ENCODE data around the gene MAP3K12. TPM values are rescaled to one million over a fixed set of nuclear protein-coding genes. Genes with fewer than 3 reads are reported as not detected.
A peak's percentile ranks its signal among the peaks of the same experiment; 100 is the strongest.

MAP3K12 gene
- total and polyA plus RNA-seq, 4 donors: 26.4 to 75.6 (median 47.0) TPM

DNA sequence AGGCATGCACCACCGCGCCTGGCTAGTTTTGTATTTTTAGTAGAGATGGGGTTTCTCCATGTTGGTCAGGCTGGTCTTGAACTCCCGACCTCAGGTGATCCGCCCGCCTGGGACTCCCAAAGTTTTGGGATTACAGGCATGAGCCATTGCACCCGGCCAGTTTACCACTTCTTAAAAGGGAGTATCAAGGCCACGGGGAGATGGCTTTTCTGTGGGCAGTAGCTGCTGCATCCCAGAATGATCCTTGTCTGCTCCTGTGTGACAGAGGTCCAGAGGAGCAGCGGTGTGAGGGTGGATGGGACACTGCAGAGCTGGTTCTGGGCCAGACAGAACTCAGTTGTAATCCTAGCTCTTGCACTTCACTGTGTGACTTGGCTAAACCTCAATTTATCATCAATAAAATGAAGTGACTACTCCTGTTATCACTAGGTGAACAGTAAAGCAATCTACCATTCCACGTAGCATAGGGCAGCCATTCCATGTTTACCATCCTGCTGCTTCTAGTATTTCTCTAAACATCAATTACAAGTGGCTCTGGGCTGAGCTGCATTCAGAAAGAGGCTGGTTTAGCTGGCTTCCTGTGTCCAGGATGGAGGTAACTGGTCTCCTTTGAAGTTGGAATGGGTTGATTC is 11.0 kb upstream of the MAP3K12 start:
- Histone ChIP-seq H3K27ac (ENCODE audit: low read depth, low read length) (no peak overlapping the region), H3K4me1 (ENCODE audit: control insufficient read depth, insufficient read depth, low read length) (peaks cover 9% of the 10 kb centered on the region), H3K4me3 (ENCODE audit: low read depth, low read length) (no peak overlapping the region), H3K36me3 (ENCODE audit: control insufficient read depth, insufficient read depth, low read length) (peaks cover 57% of the 10 kb centered on the region), H3K9me3 (ENCODE audit: control insufficient read depth, insufficient read depth, low read length) (no peaks in the 10 kb centered on the region), H3K27me3 (ENCODE audit: control insufficient read depth, insufficient read depth, low read length) (no peaks in the 10 kb centered on the region)
- 97% methylated on average over 8 of the region's 9 CpGs for WGBS (ENCODE audit: insufficient coverage)
- no peak for DNase-seq (ENCODE audit: low read depth in 4 of 6, low spot score in 6 of 6)

DNA sequence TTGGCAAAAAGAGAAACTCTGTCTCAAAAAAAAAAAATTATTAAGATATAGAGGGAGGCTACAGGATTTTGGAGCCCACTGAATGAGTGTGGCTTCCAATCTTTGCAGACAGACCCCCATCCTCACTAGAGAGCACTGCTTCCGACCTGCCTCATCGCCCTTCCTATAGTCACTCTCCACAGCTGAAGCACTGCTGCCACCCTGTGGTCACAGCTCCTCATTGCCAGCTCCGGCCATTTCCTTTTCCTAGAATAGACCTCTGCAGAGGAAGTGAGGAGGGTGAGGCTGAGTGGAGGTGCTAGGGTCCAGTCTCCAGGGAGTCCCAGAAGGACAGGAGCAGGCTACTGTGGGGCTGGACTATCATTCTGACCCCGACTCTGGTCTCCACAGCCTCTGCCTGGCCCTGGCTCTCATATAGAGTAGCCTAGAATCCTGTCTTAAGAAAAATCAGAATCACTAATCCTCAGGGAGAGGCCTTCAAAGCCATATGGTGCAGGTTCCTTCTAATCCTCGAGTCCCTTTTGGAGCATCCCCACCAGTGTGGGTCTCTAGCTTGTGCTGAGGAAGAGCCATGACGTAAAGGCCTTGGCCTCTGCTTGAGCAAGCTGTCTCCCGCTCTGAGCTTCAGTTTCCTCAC is 9.4 kb upstream of the MAP3K12 start:
- peak in 4 of 6 donors; percentile 69 to 96 (median 87) for DNase-seq (ENCODE audit: low read depth in 4 of 6, low spot score in 6 of 6)
- no peaks in the 10 kb centered on the region for H3K27me3 ChIP-seq (ENCODE audit: control insufficient read depth, insufficient read depth, low read length)
- no peaks in the 10 kb centered on the region for H3K9me3 ChIP-seq (ENCODE audit: control insufficient read depth, insufficient read depth, low read length)
- 46% methylated on average over 4 of the region's 7 CpGs for WGBS (ENCODE audit: insufficient coverage)
- peaks cover 66% of the 10 kb centered on the region for H3K36me3 ChIP-seq (ENCODE audit: control insufficient read depth, insufficient read depth, low read length)
- H3K27ac ChIP-seq (ENCODE audit: low read depth, low read length): no peak overlapping the region
- H3K4me3 ChIP-seq (ENCODE audit: low read depth, low read length): no peak overlapping the region
- peaks cover 11% of the 10 kb centered on the region for H3K4me1 ChIP-seq (ENCODE audit: control insufficient read depth, insufficient read depth, low read length)

DNA sequence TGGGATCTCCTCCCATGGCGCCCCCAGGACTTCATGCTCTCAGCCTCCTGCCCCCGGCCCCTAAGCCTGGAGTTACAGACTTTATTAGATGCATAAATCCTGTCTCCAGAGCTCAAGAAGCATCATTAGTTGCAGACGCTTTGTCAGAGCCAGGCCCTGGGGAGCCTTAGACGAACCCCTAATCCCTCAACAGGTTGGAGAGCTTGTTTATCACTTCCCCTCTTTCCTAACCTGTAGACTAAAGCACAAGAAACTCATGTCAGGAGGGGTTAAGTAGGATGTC is 8.3 kb upstream of the MAP3K12 start:
- peak in 2 of 6 donors; percentile 4 to 64 for DNase-seq (ENCODE audit: low read depth in 4 of 6, low spot score in 6 of 6)
- H3K27ac ChIP-seq (ENCODE audit: low read depth, low read length): no peak overlapping the region
- peaks cover 66% of the 10 kb centered on the region for H3K36me3 ChIP-seq (ENCODE audit: control insufficient read depth, insufficient read depth, low read length)
- peaks cover 17% of the 10 kb centered on the region for H3K4me1 ChIP-seq (ENCODE audit: control insufficient read depth, insufficient read depth, low read length)
- no peaks in the 10 kb centered on the region for H3K9me3 ChIP-seq (ENCODE audit: control insufficient read depth, insufficient read depth, low read length)
- no peaks in the 10 kb centered on the region for H3K27me3 ChIP-seq (ENCODE audit: control insufficient read depth, insufficient read depth, low read length)
- H3K4me3 ChIP-seq (ENCODE audit: low read depth, low read length): no peak overlapping the region
- 68% methylated on average over 4 of the region's 4 CpGs for WGBS (ENCODE audit: insufficient coverage)

DNA sequence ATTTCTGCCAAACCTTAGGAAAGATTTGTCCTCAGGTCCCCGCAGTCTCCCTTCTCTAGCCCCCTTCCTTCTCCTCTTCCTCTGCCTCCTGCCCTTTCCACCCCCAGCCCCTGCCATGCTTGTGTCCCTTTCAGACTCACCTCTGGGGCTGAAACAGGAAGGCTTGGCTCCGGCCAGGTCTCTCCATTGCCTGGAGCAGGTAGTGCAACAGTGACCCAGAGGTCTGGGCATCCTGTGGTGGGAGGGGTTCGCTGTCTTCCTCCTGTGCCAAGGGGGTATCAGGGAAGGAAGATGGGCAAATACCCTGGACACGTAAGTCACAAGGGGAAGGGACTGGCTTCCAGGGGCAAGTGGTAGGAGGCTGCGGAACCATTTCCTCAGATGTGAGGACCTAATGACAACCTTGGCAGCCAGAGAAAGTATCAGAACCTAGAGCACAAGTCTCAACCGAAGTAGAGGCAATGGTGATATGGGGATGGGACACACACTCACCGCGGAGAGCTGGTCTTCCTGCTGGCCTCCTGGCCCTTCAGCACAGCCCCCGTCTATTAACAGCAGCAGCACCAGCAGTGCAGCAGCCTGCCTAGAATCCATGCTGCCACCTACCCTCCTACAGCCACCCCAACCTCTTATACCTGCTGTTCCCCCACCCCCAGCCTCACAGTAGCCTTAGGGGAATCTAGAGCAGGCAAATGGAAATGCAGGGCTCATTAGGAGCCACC is 7.8 kb upstream of the MAP3K12 start, which contains the start of gene NPFF:
Gene NPFF (minus strand): TSS at position 604 of the 722 bp plus-strand sequence. CDS start 10 bp downstream, at position 594.
- Histone ChIP-seq H3K4me3 (ENCODE audit: low read depth, low read length) (no peak within 1 kb of the TSS), H3K9me3 (ENCODE audit: control insufficient read depth, insufficient read depth, low read length) (no peaks in the 10 kb centered on the region), H3K27ac (ENCODE audit: low read depth, low read length) (no peak within 1 kb of the TSS), H3K27me3 (ENCODE audit: control insufficient read depth, insufficient read depth, low read length) (no peaks in the 10 kb centered on the region), H3K36me3 (ENCODE audit: control insufficient read depth, insufficient read depth, low read length) (peaks cover 61% of the 10 kb centered on the region), H3K4me1 (ENCODE audit: control insufficient read depth, insufficient read depth, low read length) (peaks cover 22% of the 10 kb centered on the region)
- 87% methylated on average over 8 of the region's 9 CpGs for whole genome bisulfite sequencing (ENCODE audit: insufficient coverage)
- DNase-seq (ENCODE audit: low read depth in 4 of 6, low spot score in 6 of 6): peak in 1 of 6 donors; percentile 1

DNA sequence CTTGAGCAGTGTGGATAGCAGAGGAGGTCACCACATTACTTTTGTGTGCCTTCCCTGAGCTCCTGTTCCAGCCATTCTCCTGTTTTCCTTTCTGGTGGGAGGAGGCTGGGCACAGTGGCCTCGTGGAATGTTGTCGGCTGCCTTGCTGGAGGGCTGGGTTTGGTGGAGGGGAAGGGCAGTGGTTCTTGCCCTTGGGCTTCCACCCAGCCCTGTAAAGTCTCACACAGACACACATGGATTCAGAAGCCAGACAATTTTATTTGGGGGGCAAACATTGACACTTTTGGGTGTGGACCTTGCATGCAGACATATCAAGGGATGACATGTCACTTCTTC is 7.2 kb upstream of the MAP3K12 start:
- Histone ChIP-seq H3K9me3 (ENCODE audit: control insufficient read depth, insufficient read depth, low read length) (no peaks in the 10 kb centered on the region), H3K27ac (ENCODE audit: low read depth, low read length) (no peak overlapping the region), H3K4me3 (ENCODE audit: low read depth, low read length) (no peak overlapping the region), H3K4me1 (ENCODE audit: control insufficient read depth, insufficient read depth, low read length) (peaks cover 28% of the 10 kb centered on the region), H3K27me3 (ENCODE audit: control insufficient read depth, insufficient read depth, low read length) (no peaks in the 10 kb centered on the region), H3K36me3 (ENCODE audit: control insufficient read depth, insufficient read depth, low read length) (peaks cover 54% of the 10 kb centered on the region)
- DNase-seq (ENCODE audit: low read depth in 4 of 6, low spot score in 6 of 6): no peak
- no CpG with 5 or more reads among the region's 2 CpGs for WGBS (ENCODE audit: insufficient coverage)

DNA sequence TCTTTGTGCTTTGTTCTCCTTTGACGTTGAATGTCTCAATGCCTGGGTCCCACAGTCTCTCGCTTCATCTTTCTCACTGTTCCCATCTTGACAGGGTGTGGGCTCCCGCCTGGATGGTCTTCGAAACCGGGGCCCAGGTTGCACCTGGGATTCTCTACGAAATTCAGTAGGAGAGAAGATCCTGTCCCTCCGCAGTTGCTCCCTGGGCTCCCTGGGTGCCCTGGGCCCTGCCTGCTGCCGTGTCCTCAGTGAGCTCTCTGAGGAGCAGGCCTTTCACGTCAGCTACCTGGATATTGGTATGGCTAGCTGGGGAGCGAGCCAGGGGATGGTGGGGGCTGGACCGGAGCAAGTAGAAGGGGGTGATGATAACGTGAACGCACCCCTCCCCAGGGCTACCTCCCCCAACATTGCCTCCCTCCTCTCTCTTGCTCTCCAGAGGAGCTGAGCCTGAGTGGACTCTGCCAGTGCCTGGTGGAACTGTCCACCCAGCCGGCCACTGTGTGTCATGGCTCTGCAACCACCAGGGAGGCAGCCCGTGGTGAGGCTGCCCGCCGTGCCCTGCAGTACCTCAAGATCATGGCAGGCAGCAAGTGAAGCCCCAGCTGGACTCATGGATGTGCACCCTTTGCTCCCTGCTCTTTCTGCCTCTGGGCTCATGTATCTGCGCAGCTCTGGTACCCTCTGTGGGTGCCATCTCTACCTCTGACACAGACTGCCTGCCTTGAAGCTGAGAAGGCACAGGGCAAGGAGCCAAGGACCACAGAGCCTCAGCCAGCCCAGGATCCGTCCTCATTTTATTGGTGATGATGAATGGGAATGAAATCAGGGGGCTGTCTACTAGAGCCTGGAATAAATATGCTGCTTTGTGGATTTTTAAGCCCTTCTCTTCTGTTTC is 6.5 kb upstream of the MAP3K12 start:
- H3K4me1 ChIP-seq (ENCODE audit: control insufficient read depth, insufficient read depth, low read length): peaks cover 30% of the 10 kb centered on the region
- no peaks in the 10 kb centered on the region for H3K9me3 ChIP-seq (ENCODE audit: control insufficient read depth, insufficient read depth, low read length)
- no peak overlapping the region for H3K4me3 ChIP-seq (ENCODE audit: low read depth, low read length)
- DNase-seq (ENCODE audit: low read depth in 4 of 6, low spot score in 6 of 6): peak in 1 of 6 donors; percentile 2
- no peaks in the 10 kb centered on the region for H3K27me3 ChIP-seq (ENCODE audit: control insufficient read depth, insufficient read depth, low read length)
- no peak overlapping the region for H3K27ac ChIP-seq (ENCODE audit: low read depth, low read length)
- H3K36me3 ChIP-seq (ENCODE audit: control insufficient read depth, insufficient read depth, low read length): peaks cover 50% of the 10 kb centered on the region
- WGBS (ENCODE audit: insufficient coverage): 87% methylated on average over 16 of the region's 19 CpGs

DNA sequence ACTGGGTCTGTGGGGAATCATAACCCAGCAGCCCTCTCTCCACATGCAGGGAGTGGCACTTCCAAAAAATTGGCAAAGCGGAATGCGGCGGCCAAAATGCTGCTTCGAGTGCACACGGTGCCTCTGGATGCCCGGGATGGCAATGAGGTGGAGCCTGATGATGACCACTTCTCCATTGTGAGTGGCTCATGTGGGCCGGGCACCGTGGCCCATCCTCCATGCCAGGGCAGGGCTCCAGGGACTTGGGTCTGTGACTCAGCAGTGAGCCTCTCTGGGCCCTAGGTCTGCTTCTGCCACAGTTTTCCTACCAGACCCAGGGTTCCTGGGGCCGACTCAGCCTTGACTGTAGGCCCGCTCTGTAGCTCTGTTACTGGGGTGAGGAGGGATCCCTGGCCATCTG is 5.8 kb upstream of the MAP3K12 start:
- peak in 1 of 6 donors; percentile 2 for DNase-seq (ENCODE audit: low read depth in 4 of 6, low spot score in 6 of 6)
- peaks cover 48% of the 10 kb centered on the region for H3K36me3 ChIP-seq (ENCODE audit: control insufficient read depth, insufficient read depth, low read length)
- H3K27me3 ChIP-seq (ENCODE audit: control insufficient read depth, insufficient read depth, low read length): no peaks in the 10 kb centered on the region
- WGBS (ENCODE audit: insufficient coverage): 89% methylated on average over 10 of the region's 10 CpGs
- H3K9me3 ChIP-seq (ENCODE audit: control insufficient read depth, insufficient read depth, low read length): no peaks in the 10 kb centered on the region
- no peak overlapping the region for H3K27ac ChIP-seq (ENCODE audit: low read depth, low read length)
- peaks cover 35% of the 10 kb centered on the region for H3K4me1 ChIP-seq (ENCODE audit: control insufficient read depth, insufficient read depth, low read length)
- no peak overlapping the region for H3K4me3 ChIP-seq (ENCODE audit: low read depth, low read length)

DNA sequence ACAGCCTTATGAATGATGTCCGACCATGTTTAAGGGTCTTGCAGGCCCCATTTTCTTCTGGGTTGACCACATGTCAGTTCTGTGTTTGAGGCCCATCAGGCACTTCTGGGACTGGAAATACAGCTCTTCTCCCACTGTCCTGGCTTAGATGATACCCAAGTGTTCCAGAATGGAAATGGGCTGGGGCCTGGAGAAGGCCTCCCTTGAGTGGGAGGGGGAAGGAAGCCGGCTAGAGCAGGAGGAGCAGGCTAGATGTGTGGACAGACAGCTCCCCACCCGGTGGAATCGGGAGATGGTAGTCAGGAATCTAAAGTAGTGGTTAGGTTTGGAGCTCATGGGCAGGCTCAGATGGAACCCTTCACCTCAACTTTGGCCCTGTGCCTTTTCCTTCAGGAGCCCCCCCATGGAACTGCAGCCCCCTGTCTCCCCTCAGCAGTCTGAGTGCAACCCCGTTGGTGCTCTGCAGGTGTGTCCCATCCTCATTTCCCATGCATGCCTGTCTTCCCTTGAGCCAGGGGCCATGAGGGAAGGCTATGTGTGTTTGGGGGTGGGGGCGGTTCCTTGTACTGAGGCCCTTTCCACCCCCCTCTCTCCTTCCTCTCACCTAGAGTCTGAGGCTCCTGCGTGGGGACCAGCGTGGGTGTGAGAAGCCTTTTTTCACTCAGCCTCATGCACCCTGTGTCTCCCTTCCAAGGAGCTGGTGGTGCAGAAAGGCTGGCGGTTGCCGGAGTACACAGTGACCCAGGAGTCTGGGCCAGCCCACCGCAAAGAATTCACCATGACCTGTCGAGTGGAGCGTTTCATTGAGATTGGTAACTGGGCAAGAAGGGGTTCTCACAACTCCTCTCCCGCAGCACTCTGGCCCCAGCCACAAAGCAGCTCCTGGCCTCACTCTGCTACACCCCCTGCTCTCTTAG is 5.0 kb upstream of the MAP3K12 start:
- 78% methylated on average over 8 of the region's 14 CpGs for WGBS (ENCODE audit: insufficient coverage)
- peak in 1 of 6 donors; percentile 1 for DNase-seq (ENCODE audit: low read depth in 4 of 6, low spot score in 6 of 6)
- no peaks in the 10 kb centered on the region for H3K9me3 ChIP-seq (ENCODE audit: control insufficient read depth, insufficient read depth, low read length)
- H3K27ac ChIP-seq (ENCODE audit: low read depth, low read length): no peak overlapping the region
- peaks cover 40% of the 10 kb centered on the region for H3K4me1 ChIP-seq (ENCODE audit: control insufficient read depth, insufficient read depth, low read length)
- no peak overlapping the region for H3K4me3 ChIP-seq (ENCODE audit: low read depth, low read length)
- H3K27me3 ChIP-seq (ENCODE audit: control insufficient read depth, insufficient read depth, low read length): no peaks in the 10 kb centered on the region
- H3K36me3 ChIP-seq (ENCODE audit: control insufficient read depth, insufficient read depth, low read length): peaks cover 48% of the 10 kb centered on the region
